Measurements from ENCODE around the gene GIPC2.

- TF ChIP-seq CTCF (IDR thresholded peaks at IDR 0.05; ENCODE audit: low read depth, low read length, poor library complexity, severe bottlenecking) (no peak), EZH2phosphoT487 (IDR thresholded peaks at IDR 0.05; ENCODE audit: borderline replicate concordance, low read length) (no peak)
Measured at GRCh38 chr1:78055565-78056132, 9.9 kb downstream of the GIPC2 start.
